Germinal center (tissue), 1 donor: ENCODE measurements around the gene DOHH.

Experiments used
- DNase-seq: peaks from one replicate; pipeline ENCODE4 v3.0.0; 2012; ENCODE audit warnings: mixed read lengths, low spot score

DOHH gene

GRCh38 chr19:3500429-3501101, at the start of gene DOHH:
Gene DOHH (minus strand): TSS chr19:3500674. CDS start chr19:3496814, 3,860 bp downstream.
- DNase-seq = peak; percentile 97

- no peak for DNase-seq
Observed at GRCh38 chr19:3549816-3550215, 49.3 kb upstream of the DOHH start.

- no peak for DNase-seq
Observed at GRCh38 chr19:3548606-3549005, 48.1 kb upstream of the DOHH start.

- no peak for DNase-seq
Observed at GRCh38 chr19:3547767-3548282, 47.4 kb upstream of the DOHH start.

GRCh38 chr19:3547301-3547731, 46.8 kb upstream of the DOHH start:
- DNase-seq = peak; percentile 49

- DNase-seq = no peak
Observed at GRCh38 chr19:3546119-3546518, 45.6 kb upstream of the DOHH start.

GRCh38 chr19:3545669-3546034, 45.2 kb upstream of the DOHH start:
- no peak for DNase-seq

GRCh38 chr19:3544742-3545668, 44.5 kb upstream of the DOHH start:
- peak; percentile 78 for DNase-seq

- no peak for DNase-seq
Observed at GRCh38 chr19:3544058-3544376, 43.5 kb upstream of the DOHH start.

GRCh38 chr19:3543150-3544057, 42.9 kb upstream of the DOHH start:
- DNase-seq = no peak

GRCh38 chr19:3539756-3540118, 39.3 kb upstream of the DOHH start:
- no peak for DNase-seq

GRCh38 chr19:3538965-3539755, 38.7 kb upstream of the DOHH start, which contains the start of gene TEKTIP1:
Gene TEKTIP1 (plus strand): TSS chr19:3539174. CDS start chr19:3539178, 4 bp downstream.
- no peak for DNase-seq

GRCh38 chr19:3538258-3538929, 37.9 kb upstream of the DOHH start:
- DNase-seq = no peak

GRCh38 chr19:3537438-3538240, 37.2 kb upstream of the DOHH start:
- DNase-seq = no peak

- DNase-seq = no peak
Observed at GRCh38 chr19:3537101-3537437, 36.6 kb upstream of the DOHH start.

- DNase-seq = no peak
Observed at GRCh38 chr19:3536429-3537100, 36.1 kb upstream of the DOHH start.

- DNase-seq = no peak
Observed at GRCh38 chr19:3535981-3536380, 35.5 kb upstream of the DOHH start.

- no peak for DNase-seq
Observed at GRCh38 chr19:3535563-3535965, 35.1 kb upstream of the DOHH start.

- DNase-seq = no peak
Observed at GRCh38 chr19:3535235-3535535, 34.7 kb upstream of the DOHH start.
